Ovary (tissue), 3 donors: ENCODE measurements around the gene KCNMB1.

Experiments used
- CTCF ChIP-seq, 3 donors: fragments of 450-650 bp in 2 of 3; fragments of 200-600 bp in 1 of 3; IDR thresholded peaks; one replicate each; pipeline versions ENCODE4 v1.5.1 to v1.8.0; 2016 to 2022; ENCODE audit warnings: antibody characterized with exemption in 3 of 3, mild to moderate bottlenecking in 1 of 3
- POLR2A ChIP-seq: fragments of 450-650 bp; IDR thresholded peaks from one replicate; pipeline ENCODE4 v1.6.1; 2017; ENCODE audit warnings: antibody characterized with exemption, mild to moderate bottlenecking, moderate library complexity
- donor health status: DM: no; HTN: no; CAD: no.

GRCh38 chr5:170362656-170363055, 26.5 kb downstream of the KCNMB1 start:
- TF ChIP-seq POLR2A (no peak), CTCF (IDR thresholded peaks at IDR 0.05) (no peak)
